Breast epithelium (tissue), 4 donors: ENCODE data around the gene AGAP1. TPM values are rescaled to one million over a fixed set of nuclear protein-coding genes. Genes with fewer than 3 reads are reported as not detected.

Experiments used
- DNase-seq, 2 donors: peaks; one replicate each; pipeline ENCODE4 v3.0.0-alpha.2; 2019; ENCODE audit warnings: low spot score in 2 of 2
- H3K27ac ChIP-seq, 2 donors: fragments of 200-600 bp; sonication (generic) in 1 of 2; one replicate each; pipeline ENCODE4 v1.5.1; 2016 to 2019; ENCODE audit warnings: mild to moderate bottlenecking in 1 of 2
- H3K27me3 ChIP-seq, 2 donors: fragments of 200-600 bp; sonication (generic) in 1 of 2; one replicate each; pipeline versions ENCODE4 v1.5.1 to v1.6.0; 2017 to 2019; ENCODE audit warnings: control low read depth in 1 of 2, mild to moderate bottlenecking in 1 of 2
- H3K36me3 ChIP-seq: fragments of 200-600 bp; one replicate; pipeline ENCODE4 v1.5.1; 2019
- H3K4me1 ChIP-seq, 2 donors: fragments of 200-600 bp; sonication (generic); one replicate each; pipeline ENCODE4 v1.5.1; 2016 to 2019; ENCODE audit warnings: control low read depth in 1 of 2
- H3K4me3 ChIP-seq, 3 donors: fragments of 200-600 bp; sonication (generic); 1 replicate in 2 of 3; 2 replicates in 1 of 3; pipeline ENCODE4 v1.5.1; 2016 to 2019; ENCODE audit warnings: mild to moderate bottlenecking in 3 of 3, moderate library complexity in 2 of 3
- H3K9me3 ChIP-seq, 2 donors: fragments of 200-600 bp; sonication (generic) in 1 of 2; one replicate each; pipeline ENCODE4 v1.5.1; 2016 to 2019; ENCODE audit warnings: control low read depth in 1 of 2
- POLR2A ChIP-seq: fragments of 450-650 bp; IDR thresholded peaks from one replicate; pipeline ENCODE4 v1.6.1; 2016; ENCODE audit warnings: antibody characterized with exemption, mild to moderate bottlenecking, moderate library complexity
- POLR2AphosphoS5 ChIP-seq, 3 donors: sonication (generic); formaldehyde crosslinking; IDR thresholded peaks; one replicate each; pipeline ENCODE4 v1.6.1; 2017; ENCODE audit warnings: antibody characterized with exemption in 3 of 3
- intact Hi-C: fragments of 100-400 bp; cut with DNase I; formaldehyde crosslinking; loops from one replicate; pipeline ENCODE4 v1.15.1; 2023; ENCODE audit warnings: low total_unique reads
- total RNA-seq, 3 donors: library from RNA; depleted of rRNA; stranded (reverse); fragments of >200 nt; gene quantifications; one replicate each; pipeline ENCODE4 v1.1.0, GENCODE V29; 2016
- TF ChIP-seq, protein P1 (sequence below), 3 donors: fragments of 450-650 bp; IDR thresholded peaks; one replicate each; pipeline ENCODE4 v1.5.1; 2016 to 2017; ENCODE audit warnings: antibody characterized with exemption in 3 of 3, mild to moderate bottlenecking in 3 of 3, moderate library complexity in 3 of 3

Gene AGAP1
- total RNA-seq, 3 donors from 2014 or later: 19.7 to 27.1 (median 25.9) TPM

DNA sequence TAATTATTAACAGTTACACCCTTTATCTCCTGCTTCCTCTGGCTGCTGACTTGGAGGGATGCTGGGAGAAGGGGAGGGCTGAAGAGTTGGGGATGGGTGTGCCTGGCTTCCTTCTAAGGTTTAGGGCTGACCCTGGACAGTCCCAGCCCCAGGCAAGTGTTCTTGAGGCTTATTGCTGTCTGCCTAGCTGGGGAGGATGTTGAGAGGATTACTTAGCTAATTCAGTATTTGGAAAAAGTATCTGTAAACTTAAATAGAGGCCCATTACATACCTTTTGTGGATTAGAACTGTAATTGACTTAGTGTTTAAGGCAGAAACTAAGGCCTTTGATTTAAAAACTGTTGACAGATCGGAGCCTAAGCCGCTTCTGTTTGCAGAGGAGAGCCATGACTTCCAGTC is 67.6 kb downstream of the AGAP1 start:
- Histone ChIP-seq H3K36me3 (no peaks in the 10 kb centered on the region), H3K4me1 (no peaks in the 10 kb centered on the region), H3K27ac (no peak overlapping the region), H3K27me3 (no peaks in the 10 kb centered on the region), H3K9me3 (no peaks in the 10 kb centered on the region), H3K4me3 (no peak overlapping the region)
- intact Hi-C loops: no loop called here
- DNase-seq: no peak
- no peak for TF ChIP-seq POLR2AphosphoS5 (IDR thresholded peaks at IDR 0.05)
- TF ChIP-seq POLR2A: no peak
- TF ChIP-seq, protein P1, sequence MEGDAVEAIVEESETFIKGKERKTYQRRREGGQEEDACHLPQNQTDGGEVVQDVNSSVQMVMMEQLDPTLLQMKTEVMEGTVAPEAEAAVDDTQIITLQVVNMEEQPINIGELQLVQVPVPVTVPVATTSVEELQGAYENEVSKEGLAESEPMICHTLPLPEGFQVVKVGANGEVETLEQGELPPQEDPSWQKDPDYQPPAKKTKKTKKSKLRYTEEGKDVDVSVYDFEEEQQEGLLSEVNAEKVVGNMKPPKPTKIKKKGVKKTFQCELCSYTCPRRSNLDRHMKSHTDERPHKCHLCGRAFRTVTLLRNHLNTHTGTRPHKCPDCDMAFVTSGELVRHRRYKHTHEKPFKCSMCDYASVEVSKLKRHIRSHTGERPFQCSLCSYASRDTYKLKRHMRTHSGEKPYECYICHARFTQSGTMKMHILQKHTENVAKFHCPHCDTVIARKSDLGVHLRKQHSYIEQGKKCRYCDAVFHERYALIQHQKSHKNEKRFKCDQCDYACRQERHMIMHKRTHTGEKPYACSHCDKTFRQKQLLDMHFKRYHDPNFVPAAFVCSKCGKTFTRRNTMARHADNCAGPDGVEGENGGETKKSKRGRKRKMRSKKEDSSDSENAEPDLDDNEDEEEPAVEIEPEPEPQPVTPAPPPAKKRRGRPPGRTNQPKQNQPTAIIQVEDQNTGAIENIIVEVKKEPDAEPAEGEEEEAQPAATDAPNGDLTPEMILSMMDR (IDR thresholded peaks at IDR 0.05): no peak

DNA sequence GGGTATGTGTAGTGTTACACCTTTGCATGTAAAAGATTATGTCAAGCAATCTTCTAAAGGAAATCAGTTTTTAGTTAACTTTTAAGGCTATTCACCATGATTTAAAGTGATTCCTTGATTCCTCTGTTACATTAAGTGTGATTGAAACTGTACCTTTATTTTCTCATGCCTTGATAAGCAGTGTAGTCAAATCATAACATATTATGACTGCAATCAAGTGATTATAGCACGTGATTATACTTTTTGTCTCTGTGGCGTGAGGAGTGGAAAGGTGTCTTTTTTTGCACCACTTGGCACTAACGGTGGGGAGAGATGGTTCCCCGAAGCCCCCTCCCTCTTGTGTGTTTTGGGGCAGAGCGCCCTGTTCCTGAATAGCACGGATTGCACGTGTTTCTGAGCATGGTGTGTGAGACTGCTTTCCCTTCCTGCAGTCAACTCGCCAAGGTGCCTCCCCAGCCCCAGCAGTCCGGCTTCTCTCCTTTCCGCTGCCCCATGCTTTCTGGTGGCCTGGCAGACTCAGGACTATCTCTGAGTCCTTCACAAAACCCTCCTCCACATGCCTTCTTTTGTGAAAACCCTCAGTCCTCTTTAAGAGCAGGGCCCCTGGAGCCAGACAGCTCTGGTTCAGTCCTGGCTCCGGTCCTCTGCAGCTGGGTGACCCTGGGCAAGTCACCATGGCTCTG is 68.4 kb downstream of the AGAP1 start:
- intact Hi-C loops: no loop called here

DNA sequence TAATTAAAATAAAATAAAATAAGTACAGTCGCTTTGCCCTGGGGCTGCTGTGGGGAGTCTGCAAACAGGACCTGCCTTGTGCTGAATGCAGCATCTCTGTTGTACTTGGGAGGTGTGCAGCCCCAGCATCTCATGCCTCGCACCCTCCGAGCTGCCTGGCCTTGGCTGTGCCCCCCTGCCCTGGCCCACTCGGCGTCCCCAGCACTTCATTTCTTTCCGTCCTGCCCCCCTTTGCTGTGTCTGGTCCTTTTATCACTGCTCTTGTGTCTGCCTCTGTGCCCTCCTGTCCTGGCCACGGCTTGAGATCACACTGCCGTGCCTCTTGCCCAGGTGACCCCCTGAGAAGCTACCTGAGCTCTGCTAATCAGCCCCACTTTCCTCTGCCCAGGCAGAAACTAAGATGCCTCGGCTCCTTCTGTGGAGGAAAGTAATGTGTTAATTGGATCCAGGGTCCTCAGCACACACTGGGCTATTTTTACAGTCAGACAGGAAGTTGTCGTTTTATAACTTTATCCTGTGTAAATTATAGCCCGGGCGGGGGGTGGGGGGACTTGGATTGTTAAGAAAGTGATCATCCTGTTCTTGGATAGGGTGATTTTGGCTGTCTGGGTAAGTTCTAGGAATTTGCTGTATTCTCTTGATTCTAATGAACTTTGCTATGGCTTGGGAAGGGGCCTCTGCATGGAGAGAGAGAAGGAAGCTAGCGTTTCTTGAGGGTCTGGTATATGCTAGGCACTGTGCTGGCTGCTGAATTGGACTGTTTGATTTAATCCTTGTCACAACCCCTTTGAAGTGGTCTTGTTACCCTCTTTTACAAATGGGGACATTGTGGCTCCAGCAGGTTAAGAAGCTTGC is 69.4 kb downstream of the AGAP1 start:
- Histone ChIP-seq H3K4me3 (no peak overlapping the region), H3K4me1 (no peaks in the 10 kb centered on the region), H3K36me3 (no peaks in the 10 kb centered on the region), H3K27me3 (no peaks in the 10 kb centered on the region), H3K27ac (no peak overlapping the region), H3K9me3 (no peaks in the 10 kb centered on the region)
- no peak for DNase-seq
- no peak for TF ChIP-seq POLR2AphosphoS5 (IDR thresholded peaks at IDR 0.05)
- TF ChIP-seq, protein P1 (IDR thresholded peaks at IDR 0.05): no peak
- no peak for TF ChIP-seq POLR2A
- intact Hi-C loops: no loop called here

More for the DNA sequence above, 68.4 kb downstream of the AGAP1 start:
- Histone ChIP-seq H3K9me3 (no peaks in the 10 kb centered on the region), H3K4me3 (no peak overlapping the region), H3K36me3 (no peaks in the 10 kb centered on the region), H3K4me1 (no peaks in the 10 kb centered on the region), H3K27ac (no peak overlapping the region), H3K27me3 (no peaks in the 10 kb centered on the region)
- no peak for DNase-seq
- TF ChIP-seq POLR2A (no peak), POLR2AphosphoS5 (IDR thresholded peaks at IDR 0.05) (no peak)
- TF ChIP-seq, protein P1 (IDR thresholded peaks at IDR 0.05): no peak

DNA sequence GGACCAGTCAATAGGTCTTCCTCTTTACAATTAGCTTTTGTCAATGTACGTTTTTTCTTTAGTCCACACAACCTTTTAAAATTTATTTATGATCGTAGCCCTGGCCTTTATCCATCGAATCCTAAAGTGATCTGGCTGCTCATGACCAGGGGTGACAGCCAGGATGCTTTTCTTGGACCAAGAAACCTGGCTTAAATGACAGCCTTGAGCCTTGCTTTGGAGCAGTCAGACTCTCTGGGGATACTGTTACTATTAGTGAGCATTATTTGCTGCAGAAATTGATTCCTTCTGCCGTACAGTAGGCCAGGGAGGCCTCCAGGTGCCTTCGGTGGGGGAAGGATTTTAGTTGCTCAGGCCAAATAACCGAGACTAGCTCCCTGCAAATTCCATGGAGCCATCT is 70.2 kb downstream of the AGAP1 start:
- Histone ChIP-seq H3K4me1 (no peaks in the 10 kb centered on the region), H3K9me3 (peaks cover 0 to 3% of the 10 kb centered on the region in 2 donors), H3K4me3 (no peak overlapping the region), H3K27me3 (no peaks in the 10 kb centered on the region), H3K36me3 (no peaks in the 10 kb centered on the region), H3K27ac (no peak overlapping the region)
- TF ChIP-seq POLR2AphosphoS5 (IDR thresholded peaks at IDR 0.05): no peak
- TF ChIP-seq, protein P1 (IDR thresholded peaks at IDR 0.05): no peak
- TF ChIP-seq POLR2A: no peak
- no peak for DNase-seq
- intact Hi-C loops: no loop called here
